CD1c-positive myeloid dendritic cell (primary cell): Measurements from ENCODE around the gene RGS1.

ENCODE experiments used
- DNase-seq: peaks from one replicate; pipeline ENCODE4 v3.0.0-alpha.2; 2016; ENCODE audit errors: extremely low spot score

RGS1 gene, protein sequence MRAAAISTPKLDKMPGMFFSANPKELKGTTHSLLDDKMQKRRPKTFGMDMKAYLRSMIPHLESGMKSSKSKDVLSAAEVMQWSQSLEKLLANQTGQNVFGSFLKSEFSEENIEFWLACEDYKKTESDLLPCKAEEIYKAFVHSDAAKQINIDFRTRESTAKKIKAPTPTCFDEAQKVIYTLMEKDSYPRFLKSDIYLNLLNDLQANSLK

GRCh38 chr1:192575499-192576189, at the start of gene RGS1:
TSS of gene RGS1 (plus strand) at chr1:192575773. CDS start at chr1:192575793, 20 bp downstream.
- peak; percentile 83 for DNase-seq

DNA sequence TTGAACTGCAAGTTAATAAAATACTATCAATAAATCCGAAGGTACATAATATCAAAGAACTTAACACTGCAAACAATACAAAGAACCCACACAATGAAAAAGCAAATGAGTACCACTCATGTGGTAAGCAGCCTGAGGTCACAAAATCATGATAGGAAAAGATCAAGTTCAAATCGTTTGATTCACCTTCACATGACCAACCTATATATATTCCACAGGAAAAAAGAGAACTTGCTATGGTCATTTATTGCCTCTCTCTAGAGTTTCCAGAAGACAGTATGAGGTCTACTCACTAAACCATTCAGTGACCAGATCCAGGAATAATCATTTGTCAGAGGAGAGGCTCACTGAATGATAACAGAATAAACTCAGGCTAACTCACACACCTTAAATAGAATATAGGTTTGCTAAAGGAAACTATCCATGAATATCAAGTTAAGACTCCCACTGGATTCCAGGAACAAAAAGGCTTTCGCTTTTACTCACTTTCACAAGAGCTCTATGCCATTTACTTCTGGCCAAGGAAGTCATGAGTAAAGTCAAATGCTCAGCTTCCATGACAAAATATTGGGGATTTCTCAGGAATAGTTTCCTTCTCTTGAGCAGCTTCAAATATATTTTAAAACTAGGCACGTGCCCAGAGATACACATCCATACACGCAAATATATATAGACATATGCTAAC, 48.3 kb upstream of the RGS1 start:
- no peak for DNase-seq

- no peak for DNase-seq
These were observed 47.6 kb upstream of the RGS1 start for GRCh38 chr1:192527950-192528349.

DNA sequence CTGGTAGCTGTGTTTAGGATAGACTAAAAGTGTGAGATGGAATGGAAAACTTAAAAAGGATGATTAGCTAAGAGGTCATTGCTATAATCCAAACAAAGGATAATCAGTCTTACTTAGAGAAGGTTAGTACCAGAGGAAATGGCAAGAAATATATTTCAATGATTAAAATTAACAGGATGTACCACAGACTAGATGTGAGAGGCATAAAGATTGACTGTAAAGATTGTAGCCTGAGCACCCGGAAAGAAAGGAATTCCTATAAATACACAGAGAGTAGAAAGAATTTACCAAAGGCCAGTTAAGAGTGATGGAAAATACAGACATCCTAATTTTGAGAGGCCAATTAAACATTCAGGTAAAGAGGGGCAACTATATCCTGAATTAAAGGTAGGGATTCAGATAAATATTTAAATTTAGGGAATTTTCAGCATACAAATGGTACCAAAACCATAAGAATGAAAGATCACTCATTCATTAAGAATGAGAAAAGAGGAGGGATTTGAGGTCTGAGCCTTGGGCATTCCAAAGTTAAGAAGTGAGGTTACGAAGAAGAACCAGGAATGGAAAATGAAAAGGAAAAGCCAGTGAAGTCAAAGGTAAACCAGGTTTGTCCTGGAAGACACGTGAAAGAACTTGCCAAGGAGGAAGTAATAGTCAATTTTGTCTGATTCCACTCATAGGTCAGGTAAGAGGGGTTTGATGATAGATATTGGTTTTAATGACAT, 46.4 kb upstream of the RGS1 start:
- no peak for DNase-seq

- DNase-seq, result no peak
These were observed 45.8 kb upstream of the RGS1 start for GRCh38 chr1:192529811-192530210.

- peak; percentile 83 for DNase-seq
These were observed 45.3 kb upstream of the RGS1 start for GRCh38 chr1:192530254-192530653.

DNA sequence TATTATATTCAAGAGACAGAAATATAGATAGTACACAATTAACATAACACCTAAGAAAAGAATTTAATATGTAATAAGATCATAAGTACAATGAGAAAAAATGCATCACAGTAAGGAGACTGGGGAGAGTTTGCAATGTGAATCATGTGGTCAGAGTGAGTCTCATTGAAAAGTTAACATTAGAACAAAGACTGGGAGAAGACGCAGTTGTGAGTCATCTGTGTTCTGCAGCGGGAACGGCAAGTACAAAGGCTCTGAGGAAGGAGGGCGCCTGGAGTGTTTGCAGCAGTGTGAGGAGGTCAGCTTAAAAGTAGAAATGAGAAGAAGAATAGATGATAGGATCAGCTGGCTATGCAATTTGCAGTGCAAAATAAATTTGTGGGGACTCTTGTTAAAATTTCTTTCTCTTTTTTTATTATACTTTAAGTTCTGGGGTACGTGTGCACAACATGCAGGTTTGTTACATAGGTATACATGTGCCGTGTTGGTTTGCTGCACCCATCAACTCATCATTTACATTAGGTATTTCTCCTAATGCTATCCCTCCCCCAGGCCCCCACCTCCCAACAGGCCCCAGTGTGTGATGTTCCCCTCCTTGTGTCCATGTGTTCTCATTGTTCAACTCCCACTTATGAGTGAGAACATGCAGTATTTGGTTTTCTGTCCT, 44.4 kb upstream of the RGS1 start:
- DNase-seq, result peak; percentile 65

- DNase-seq, result no peak
These were observed 40.9 kb upstream of the RGS1 start for GRCh38 chr1:192534666-192535065.

DNA sequence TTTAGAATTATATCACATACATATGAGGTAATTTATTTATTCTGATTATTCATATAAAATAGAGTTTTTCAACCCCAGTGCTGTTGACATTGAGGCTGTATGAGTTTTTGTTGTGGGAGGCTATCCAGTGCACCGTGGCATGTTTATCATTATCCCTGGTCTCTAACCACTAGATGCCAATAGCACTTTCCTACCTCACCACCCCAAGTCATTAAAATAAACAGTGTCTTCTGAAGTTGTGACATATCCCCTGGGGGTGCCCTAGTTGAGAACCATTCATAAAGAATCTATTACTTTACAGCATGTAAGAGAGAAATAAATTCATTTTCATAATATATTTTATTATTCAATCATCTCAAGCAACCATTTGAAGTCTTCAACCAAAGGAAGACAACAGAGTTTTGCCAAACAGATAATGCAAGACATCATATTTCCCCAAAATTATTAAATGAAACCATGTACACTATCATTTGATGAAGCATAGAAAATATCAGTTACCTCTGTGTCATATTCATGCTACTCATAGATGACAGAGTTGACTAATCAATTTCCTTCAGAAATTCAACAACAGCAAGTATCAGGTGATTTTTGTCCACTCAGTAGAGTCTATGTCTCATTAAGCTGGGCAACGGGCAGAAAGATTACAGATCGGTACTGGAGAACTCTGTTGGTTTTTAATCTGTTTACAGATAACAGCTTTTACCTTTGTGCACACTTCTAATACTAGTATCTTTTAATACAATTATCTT, 39.5 kb upstream of the RGS1 start:
- no peak for DNase-seq

GRCh38 chr1:192538407-192539296, 36.9 kb upstream of the RGS1 start:
- no peak for DNase-seq

DNA sequence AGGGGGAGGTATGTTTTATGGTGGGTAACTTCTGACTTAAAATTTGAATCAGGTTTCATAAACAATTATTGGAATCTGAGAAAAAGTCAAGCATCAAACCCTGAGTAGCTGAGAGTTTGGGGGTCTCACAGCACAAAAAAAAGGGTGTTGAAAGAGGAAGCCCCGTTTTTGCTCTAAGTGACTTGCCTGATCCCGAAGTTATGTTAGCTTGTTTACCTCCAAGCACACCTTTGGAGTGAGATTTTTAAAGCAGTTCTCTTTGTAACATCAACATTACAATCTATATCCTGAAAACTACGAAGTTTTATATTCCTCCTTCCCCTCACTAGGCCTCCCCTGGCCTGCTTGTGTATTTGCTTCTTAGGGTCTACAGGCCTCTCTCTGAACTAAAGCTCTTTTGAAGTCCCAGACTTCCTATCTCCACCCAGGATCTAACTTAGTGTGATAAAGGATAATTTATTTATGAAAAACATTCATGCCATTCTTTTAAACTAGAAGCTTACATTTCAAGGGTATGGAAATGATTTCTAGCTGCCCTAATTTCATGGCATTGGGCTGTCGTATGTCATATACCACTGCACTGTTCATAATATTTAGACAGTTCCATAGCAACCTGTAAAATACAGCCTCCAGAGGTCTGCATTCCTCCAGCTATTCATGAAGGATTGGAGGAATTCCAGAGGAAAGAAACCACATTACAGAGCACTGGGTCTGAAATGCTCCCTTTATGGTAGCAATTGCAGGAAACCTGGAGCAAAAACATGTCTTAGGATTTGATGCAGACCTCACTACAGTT, 36.1 kb upstream of the RGS1 start:
- DNase-seq, result no peak

GRCh38 chr1:192543445-192543844, 32.1 kb upstream of the RGS1 start:
- DNase-seq, result no peak

DNA sequence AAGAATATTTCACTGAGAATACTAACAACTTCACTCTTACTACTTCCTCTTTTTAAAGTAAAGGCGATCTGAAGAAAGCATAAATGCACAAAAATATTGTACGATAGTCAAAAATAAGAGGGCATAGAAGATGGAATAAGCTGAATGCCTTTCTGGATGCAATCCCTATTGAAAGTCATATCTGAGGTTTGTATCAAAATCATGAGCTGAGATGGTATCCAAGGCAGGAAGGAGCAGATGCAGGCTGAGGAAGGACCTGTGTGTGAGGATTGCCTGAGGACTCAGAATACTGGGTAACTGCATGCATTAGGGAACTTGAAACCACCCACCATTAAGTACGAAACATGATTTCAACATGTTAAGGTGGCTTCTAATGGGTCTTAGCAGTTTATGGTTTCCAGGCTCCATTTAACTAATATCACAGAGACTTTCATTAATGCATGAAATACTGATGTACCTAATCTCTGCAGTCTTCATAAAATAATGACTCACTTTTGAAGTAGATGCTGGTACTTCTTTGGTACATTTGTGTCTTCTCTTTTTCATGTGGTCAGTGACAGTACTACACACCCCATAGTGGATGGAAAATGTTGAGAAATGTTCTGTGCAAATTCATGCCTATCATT, 29.6 kb upstream of the RGS1 start:
- peak; percentile 85 for DNase-seq

- DNase-seq, result no peak
These were observed 28.9 kb upstream of the RGS1 start for GRCh38 chr1:192546596-192547190.

GRCh38 chr1:192547501-192547900, 28.1 kb upstream of the RGS1 start:
- DNase-seq, result no peak

- no peak for DNase-seq
These were observed 25.6 kb upstream of the RGS1 start for GRCh38 chr1:192549937-192550336.

GRCh38 chr1:192550922-192551534, 24.5 kb upstream of the RGS1 start:
- DNase-seq, result peak; percentile 83

GRCh38 chr1:192552760-192553191, 22.8 kb upstream of the RGS1 start:
- DNase-seq, result no peak
